ENCODE measurements around the gene QDPR.
"Not testable (repeated sequence)": the region's sequence is repeated elsewhere in the genome, so short reads cannot be mapped to it uniquely, and the experiment has no call there.

QDPR gene

GRCh38 chr4:17511950-17512795 is at the start of gene QDPR:
TSS of gene QDPR (minus strand) at chr4:17512090. CDS start at chr4:17512054, 36 bp downstream.
- peak; percentile 81 for DNase-seq (ENCODE audit: low read depth)

GRCh38 chr4:17561195-17561909 is 49.5 kb upstream of the QDPR start:
- peak; percentile 82 for DNase-seq (ENCODE audit: low read depth)

- no peak for DNase-seq (ENCODE audit: low read depth)
These were observed 48.3 kb upstream of the QDPR start for GRCh38 chr4:17560065-17560673.

GRCh38 chr4:17559709-17560048 is 47.8 kb upstream of the QDPR start:
- DNase-seq (ENCODE audit: low read depth) = no peak

GRCh38 chr4:17558941-17559708 is 47.2 kb upstream of the QDPR start:
- no peak for DNase-seq (ENCODE audit: low read depth)

- DNase-seq (ENCODE audit: low read depth) = no peak
These were observed 46.0 kb upstream of the QDPR start for GRCh38 chr4:17557880-17558279.

- DNase-seq (ENCODE audit: low read depth) = no peak
These were observed 44.6 kb upstream of the QDPR start for GRCh38 chr4:17556498-17556897.

GRCh38 chr4:17554568-17554967 is 42.7 kb upstream of the QDPR start:
- no peak for DNase-seq (ENCODE audit: low read depth)

GRCh38 chr4:17552427-17552826 is 40.5 kb upstream of the QDPR start:
- DNase-seq (ENCODE audit: low read depth) = no peak

GRCh38 chr4:17550549-17550948 is 38.7 kb upstream of the QDPR start:
- DNase-seq (ENCODE audit: low read depth) = no peak

GRCh38 chr4:17546678-17547077 is 34.8 kb upstream of the QDPR start:
- no peak for DNase-seq (ENCODE audit: low read depth)

GRCh38 chr4:17546222-17546621 is 34.3 kb upstream of the QDPR start:
- DNase-seq (ENCODE audit: low read depth) = no peak

- DNase-seq (ENCODE audit: low read depth) = no peak
These were observed 33.7 kb upstream of the QDPR start for GRCh38 chr4:17545374-17546140.

GRCh38 chr4:17544831-17545234 is 32.9 kb upstream of the QDPR start:
- no peak for DNase-seq (ENCODE audit: low read depth)

GRCh38 chr4:17544205-17544604 is 32.3 kb upstream of the QDPR start:
- DNase-seq (ENCODE audit: low read depth) = peak; percentile 16

- not testable (repeated sequence) for DNase-seq (ENCODE audit: low read depth)
These were observed 25.2 kb upstream of the QDPR start for GRCh38 chr4:17537060-17537459.

- DNase-seq (ENCODE audit: low read depth) = peak; percentile 13
These were observed 24.0 kb upstream of the QDPR start for GRCh38 chr4:17535906-17536305.

- no peak for DNase-seq (ENCODE audit: low read depth)
These were observed 23.4 kb upstream of the QDPR start for GRCh38 chr4:17535242-17535641.

GRCh38 chr4:17534705-17535104 is 22.8 kb upstream of the QDPR start:
- no peak for DNase-seq (ENCODE audit: low read depth)

GRCh38 chr4:17531538-17532285 is 19.8 kb upstream of the QDPR start:
- no peak for DNase-seq (ENCODE audit: low read depth)
